ENCODE results near the gene RUNDC3A.

- no peak for TF ChIP-seq CTCF (IDR thresholded peaks at IDR 0.05)
- TF ChIP-seq POLR2AphosphoS5 (IDR thresholded peaks at IDR 0.05; ENCODE audit: low read depth, low read length): no peak
These were observed 7.6 kb downstream of the RUNDC3A start for GRCh38 chr17:44315760-44316731.

Measured in Panc1 (cell line).